Uterus (tissue), 2 donors: ENCODE data around the gene FN3KRP.

Experiments used
- CTCF ChIP-seq, 4 experiments: fragments of 200-600 bp in 2 of 4; fragments of 450-650 bp in 2 of 4; sonication (generic) in 2 of 4; IDR thresholded peaks; one replicate each; pipeline ENCODE4 v1.5.1; 2016 to 2019; ENCODE audit warnings: antibody characterized with exemption in 4 of 4, mild to moderate bottlenecking in 2 of 4, moderate library complexity in 1 of 4
- POLR2A ChIP-seq, 2 donors: fragments of 450-650 bp; IDR thresholded peaks; one replicate each; pipeline ENCODE4 v1.6.1; 2016; ENCODE audit warnings: antibody characterized with exemption in 2 of 2, mild to moderate bottlenecking in 1 of 2, moderate library complexity in 1 of 2

- no peak for TF ChIP-seq CTCF (IDR thresholded peaks at IDR 0.05)
- TF ChIP-seq POLR2A (IDR thresholded peaks at IDR 0.05), result no peak
These were observed 38.0 kb downstream of the FN3KRP start for GRCh38 chr17:82754297-82755208.
